ENCODE data around the gene PEX5L.
"Not testable (repeated sequence)": the region's sequence is repeated elsewhere in the genome, so short reads cannot be mapped to it uniquely, and the experiment has no call there.

The PEX5L gene

GRCh38 chr3:179826247-179826637 is 210.5 kb downstream of the PEX5L start:
- DNase-seq = no peak

DNA sequence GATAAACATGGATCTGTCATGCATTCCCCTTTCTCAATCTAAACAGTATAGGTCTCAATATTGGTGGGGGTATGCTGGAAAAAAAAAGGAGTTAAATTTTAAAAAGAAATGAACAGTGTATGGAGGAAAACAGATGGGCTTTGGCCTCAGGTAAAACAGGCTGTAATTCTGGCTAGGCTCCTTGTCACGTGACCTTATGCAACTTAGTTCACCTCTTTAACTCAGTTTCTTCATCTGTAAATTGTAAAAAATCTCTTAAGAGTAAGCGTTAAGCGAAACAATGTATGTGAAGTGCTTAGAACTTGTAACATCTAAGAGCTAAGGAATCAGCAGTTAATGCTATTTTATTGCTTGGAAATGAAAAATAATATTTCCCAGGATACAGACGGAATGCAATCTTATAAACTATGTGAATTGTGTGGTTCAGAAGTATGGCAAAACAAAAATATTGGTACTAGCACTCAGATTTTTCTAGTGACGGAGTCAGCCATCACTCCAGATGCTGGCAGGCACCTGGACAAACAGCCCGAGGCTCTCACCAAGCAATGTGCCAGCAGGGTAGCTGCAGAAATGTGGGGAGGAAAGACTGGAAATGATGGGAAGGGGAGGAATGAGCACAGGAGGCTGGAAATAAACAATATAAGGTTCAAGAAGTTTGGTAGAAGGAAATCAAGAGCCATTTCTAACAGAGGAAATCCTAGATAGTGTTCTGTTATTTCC is 211.1 kb downstream of the PEX5L start:
- no peak for DNase-seq

- DNase-seq = no peak
Observed at GRCh38 chr3:179822296-179822695, 214.4 kb downstream of the PEX5L start.

GRCh38 chr3:179819379-179819778 is 217.4 kb downstream of the PEX5L start:
- DNase-seq = no peak

DNA sequence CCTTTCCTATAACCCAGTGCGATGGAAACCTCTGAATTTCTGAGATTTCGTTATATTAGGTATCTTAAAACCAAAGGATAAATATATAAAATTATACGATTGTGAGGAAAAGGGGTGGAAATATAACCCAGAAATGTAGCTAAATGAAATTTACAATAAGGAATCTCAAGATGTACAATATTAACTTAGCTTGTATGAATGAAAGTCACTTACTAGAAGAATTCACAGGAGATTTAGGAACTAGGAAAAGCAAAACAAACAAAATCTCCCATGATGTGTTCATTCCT is 224.7 kb downstream of the PEX5L start:
- DNase-seq = no peak

DNA sequence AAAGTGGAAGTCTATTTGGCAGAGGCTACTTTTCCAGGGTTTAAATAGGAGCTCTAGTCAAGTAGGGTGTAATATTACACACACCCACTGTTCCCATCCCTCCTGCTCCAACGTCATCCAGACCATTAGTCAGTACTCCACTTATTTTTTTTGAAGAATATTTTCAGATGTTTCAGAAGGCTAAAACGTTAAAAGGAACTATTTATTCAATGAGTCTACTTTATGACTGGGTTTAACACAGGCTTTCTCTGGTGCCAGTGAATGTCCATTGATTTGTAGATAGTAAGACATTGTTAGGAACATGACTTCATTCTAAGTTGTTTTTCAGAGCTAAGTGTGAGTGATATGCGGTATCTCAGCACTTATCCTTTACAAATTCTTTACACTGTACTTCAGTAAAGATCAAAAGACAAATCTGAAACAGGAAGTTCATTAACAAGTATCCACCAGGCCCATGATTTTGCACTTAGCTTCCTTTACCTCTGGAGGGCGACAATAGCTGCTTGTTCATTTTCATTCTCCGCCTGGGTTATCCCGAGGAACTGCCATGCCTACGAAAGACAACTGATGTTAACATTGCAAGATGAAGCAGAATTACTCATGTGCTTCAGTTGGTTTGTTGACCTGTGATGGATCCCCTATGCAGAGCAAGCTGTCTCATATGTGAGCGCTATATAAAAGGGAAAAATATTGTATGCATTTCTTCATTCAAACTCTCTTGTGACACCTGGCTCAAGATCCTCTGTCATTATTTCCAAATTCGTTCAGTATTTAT is 225.2 kb downstream of the PEX5L start:
- no peak for DNase-seq

GRCh38 chr3:179809639-179810038 is 227.1 kb downstream of the PEX5L start:
- DNase-seq = no peak

DNA sequence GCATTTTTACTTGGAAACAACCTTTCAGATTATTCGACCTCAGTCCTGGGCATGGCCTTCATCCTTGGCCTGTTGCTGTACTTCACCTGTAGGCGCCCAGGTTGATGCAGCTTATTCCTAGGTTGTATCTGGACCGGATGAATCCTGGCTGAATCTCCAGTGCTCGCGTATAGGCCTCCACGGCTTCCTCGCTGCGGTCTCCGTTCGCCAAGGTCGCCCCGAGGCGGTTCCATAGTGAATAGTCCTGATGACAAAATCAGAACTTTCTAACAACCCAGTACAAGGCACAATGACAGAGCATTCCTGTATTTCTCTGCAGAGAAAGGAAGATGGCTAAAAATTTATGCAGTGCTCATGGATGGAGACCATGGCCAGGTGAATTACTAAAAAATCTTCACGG is 229.1 kb downstream of the PEX5L start:
- no peak for DNase-seq

DNA sequence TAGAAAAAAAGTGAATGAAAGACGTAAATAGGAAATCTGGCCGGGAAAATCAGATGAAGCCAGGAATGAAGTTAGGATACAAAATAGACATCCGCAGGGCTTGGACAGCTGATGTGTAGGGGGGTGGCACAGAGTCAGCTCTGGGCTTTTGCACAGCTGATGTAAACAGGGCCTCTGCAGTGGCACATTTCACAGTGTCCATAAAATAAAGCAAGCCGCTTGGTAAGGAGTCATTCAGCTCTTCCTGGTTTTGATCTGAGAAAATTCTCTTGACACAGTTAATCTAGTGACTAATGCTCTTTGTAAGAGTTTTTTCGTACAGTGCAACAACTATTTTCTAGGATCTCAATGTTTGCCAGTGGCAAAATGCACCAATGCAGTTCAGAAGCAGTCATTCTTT is 230.6 kb downstream of the PEX5L start:
- DNase-seq = no peak

GRCh38 chr3:179801856-179802255 is 234.9 kb downstream of the PEX5L start:
- no peak for DNase-seq

DNA sequence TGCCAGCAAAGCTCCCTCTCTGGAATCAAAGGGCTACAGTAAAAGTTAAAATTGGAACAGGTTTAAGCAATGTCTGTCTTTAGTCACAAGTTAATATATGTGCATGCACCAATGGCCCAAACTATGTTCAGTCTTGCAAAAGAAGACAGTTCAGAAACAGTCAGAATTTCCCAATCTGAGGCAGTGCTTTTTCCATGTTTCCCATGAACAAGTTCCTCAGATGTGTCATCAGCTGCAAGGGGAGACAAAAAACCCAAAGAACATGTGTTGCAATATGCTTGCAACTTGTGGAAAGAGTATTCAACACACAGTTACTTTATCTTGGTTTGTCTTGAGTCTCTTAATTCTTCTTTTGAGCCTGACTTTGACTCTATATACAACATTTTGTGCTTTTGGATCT is 235.5 kb downstream of the PEX5L start:
- no peak for DNase-seq

DNA sequence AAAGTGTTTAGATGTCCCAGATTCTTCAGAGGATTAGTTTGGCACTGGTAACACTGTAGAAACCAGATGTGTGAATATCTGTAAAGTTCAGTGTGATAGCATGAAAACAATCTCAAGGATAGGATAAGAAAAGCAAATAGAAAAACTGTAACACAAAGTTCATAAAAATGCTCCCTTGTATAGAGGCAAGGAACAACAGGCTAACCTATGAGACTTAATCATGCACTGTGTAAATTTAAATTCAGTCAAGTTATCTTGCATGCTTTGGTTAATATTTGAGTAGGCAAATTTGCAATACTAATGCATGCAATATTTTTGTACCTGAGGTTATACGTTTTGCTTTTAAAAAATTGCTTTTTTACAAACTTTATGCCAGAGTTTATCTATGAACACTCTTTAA is 239.5 kb downstream of the PEX5L start:
- DNase-seq = no peak

DNA sequence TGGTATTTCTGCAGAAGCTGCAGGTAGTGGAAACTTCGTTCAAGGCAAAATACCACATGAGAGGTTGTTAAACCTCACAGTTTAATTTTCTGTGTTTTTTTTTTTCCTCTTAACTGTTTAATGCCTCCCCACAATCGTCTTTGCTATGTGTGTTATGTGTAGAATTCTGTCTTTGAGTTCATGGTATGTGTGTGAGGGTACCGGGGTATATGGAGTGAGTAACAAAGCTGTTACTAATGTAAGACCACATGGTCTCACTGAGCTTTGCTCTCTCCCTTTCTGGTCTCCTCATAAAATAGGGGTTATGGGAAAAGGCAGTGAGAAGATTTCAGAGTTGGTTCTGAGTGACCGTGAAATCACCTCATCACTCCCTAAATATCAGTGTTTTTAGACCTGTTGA is 240.3 kb downstream of the PEX5L start:
- no peak for DNase-seq

DNA sequence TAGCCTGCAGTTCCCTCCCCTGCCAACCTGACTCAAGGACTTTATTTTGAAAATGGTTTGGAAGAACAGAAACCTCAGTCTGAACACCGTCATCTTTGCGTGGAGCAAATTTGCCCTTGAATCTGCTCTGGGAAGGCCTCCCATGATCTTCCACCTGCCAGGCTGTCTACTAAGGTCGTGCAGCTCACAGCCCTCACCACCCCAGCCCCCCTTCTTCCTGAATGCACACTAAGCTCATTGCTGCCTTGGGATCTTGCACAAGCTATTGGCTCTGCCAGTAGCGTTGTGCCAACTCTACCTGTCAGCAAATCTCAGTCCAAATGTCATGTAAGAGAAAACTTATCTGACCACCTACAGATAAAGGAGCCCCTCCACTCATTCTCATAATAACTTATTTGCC is 242.4 kb downstream of the PEX5L start:
- no peak for DNase-seq

DNA sequence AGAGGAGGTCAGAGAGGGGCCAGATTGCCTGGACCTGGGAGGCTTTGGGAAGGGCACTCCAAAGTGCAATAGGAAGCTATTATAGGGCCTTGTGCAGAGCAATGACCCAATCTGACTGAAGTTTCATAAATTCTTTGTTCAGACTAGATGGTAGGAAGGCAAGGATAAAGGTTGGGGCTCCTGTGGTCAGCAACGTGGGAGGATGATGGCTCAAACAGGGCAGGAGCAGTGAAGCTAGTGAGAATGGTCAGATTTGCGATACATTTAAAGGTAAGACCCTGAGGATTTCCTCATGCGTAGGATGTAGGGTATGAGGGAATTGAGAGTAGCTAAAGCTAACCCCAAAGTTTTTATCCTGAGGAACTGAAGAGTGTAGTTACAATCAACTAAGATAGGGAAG is 244.9 kb downstream of the PEX5L start:
- no peak for DNase-seq

DNA sequence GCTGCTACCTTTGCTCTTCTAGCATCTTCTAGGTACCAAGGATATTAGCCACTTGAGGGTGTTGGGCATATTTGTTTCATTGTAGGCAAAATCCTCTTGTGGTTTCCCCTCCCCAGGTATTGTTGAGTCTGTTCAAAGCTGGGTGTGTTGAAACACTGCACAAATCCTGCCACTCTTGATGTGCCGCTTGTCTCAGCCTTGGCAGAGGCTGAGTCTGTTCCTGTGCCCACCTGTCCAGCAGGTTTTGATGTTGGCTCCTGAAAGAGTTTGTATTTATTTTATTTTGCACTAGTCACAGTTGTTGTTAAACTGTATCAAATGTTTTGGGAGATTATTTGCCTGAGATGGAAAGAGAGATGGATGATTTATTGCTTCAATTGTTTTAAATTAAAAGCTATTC is 247.7 kb downstream of the PEX5L start:
- DNase-seq = no peak

GRCh38 chr3:179782841-179783240 is 253.9 kb downstream of the PEX5L start:
- not testable (repeated sequence) for DNase-seq

DNA sequence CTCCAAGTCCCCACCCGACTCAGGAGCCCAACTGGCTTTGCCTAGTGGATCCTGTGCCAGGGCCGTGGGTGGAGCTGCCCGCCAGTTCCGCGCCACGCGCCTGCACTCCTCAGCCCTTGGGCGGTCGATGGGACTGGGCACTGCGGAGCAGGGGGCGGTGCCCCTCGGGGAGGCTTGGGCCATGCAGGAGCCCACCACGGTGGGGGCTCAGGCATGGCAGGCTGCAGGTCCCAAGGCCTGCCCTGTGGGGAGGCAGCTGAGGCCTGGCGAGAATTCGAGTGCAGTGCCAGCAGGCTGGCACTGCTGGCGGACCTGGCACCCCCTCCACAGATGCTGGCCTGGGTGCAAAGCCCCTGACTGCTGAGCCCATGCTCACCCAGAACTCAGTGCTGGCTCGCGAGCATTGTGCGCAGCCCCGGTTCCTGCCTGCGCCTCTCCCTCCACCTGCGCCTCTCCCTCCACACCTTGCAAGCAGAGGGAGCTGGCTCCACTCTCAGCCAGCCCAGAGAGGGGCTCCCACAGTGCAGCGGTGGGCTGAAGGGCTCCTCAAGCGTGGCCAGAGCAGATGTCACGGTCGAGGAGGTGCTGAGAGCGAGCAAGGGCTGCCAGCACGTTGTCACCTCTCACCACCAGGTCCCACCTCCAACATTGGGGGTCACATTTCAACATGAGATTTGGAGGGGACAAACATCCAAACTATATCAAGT is 261.2 kb downstream of the PEX5L start:
- no peak for DNase-seq

DNA sequence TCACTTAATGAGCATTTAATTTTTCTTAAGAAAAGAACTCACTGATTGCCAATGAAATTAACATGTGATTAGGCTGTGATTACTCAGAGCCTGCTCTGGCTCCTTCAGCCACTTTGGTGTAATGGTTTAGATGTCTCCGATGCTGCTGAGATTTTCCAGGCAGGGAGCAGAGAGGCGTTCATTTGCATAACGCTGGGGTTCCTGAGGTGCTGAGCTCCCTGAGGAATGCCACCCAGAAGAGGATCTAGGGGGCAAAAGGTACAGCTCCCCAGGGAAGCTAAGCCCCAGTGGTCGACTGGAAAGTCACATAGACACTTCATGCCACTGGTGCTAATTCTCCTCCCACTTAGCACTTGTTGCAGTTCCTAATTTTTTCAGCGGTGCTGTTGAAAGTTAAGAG is 264.4 kb downstream of the PEX5L start:
- no peak for DNase-seq

- DNase-seq = no peak
Observed at GRCh38 chr3:179771797-179772196, 264.9 kb downstream of the PEX5L start.

DNA sequence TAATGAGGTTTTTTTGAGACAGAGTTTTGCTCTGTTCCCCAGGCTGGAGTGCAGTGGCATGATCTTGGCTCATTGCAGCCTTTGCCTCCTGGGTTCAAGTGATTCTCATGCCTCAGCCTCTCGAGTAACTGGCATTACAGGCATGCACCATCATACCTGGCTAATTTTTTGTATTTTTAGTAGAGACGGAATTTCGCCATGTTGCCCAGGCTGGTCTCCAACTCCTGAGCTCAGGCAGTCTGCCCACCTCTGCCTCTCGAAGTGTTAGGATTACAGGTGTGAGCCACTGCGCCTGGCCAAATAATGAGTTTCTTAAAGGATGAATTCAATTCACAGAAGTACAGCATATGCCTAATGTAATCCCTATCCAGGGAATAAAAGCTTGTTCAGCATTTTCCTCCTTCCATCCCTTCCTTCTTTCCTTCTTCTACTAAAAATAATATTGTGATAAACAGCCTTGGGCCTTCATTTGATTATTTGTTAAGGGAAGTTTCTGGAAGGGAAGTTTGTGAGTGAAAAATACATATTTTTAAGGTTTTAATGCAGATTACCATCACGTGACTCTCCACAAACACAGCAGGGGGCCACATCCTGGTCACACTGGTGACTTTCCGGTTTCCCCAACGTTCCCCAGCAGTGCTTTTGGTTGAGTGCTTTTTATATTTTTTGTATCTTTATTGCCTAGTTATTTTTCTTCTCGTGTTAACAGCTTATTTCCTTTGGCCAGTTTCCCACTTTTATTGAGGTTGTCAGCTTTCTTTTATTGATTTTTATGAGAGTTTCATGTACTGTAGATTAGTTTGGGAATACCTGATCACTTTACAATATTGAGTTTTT is 267.1 kb downstream of the PEX5L start:
- DNase-seq = no peak

DNA sequence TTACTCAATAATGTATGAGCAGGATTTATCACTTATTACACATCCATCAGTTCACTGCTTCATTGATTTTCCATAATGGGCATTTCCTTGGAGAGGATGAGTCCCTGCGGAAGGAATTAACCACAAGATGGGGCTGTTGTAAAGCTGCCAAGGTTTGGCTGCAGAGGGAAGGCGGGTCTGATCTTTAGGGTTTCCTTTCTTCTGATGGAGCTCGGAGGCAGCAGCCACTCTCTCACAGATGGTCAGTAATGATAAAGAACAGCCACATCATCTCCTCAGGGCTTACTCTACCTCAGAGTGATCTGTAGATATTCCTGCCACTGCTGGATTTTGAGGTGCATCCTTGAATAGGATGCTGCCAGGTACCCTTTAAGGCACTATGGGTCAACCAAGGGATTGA is 268.7 kb downstream of the PEX5L start:
- no peak for DNase-seq

- DNase-seq = no peak
Observed at GRCh38 chr3:179766416-179767133, 270.2 kb downstream of the PEX5L start.

Data from stimulated activated CD4-positive, alpha-beta T cell treated with anti-CD3 and anti-CD28 coated beads, Interleukin-2, amount 100 ng/mL, for 48 hours (primary cell).